Kidney (tissue), 14 donors: Measurements from ENCODE around the gene AKAP6. TPM values are rescaled to one million over a fixed set of nuclear protein-coding genes. Genes with fewer than 3 reads are reported as not detected.

Source experiments
- DNase-seq, 5 donors: peaks; one replicate each; pipeline ENCODE4 v3.0.0-alpha.2; 2013 to 2020
- FAIRE-seq: peaks from 2 replicates; lab custom pipeline; 2012; peaks lifted over from hg19 to GRCh38; lab: Jason Lieb, UNC
- H3K27ac ChIP-seq, 2 donors: one replicate each; pipeline ENCODE4 v1.7.0; 2013; ENCODE audit warnings: low read depth in 2 of 2, low read length in 2 of 2, inconsistent platforms in 1 of 2
- H3K27me3 ChIP-seq: one replicate; pipeline ENCODE4 v1.7.1; 2013; ENCODE audit warnings: low read length, inconsistent platforms; ENCODE audit not compliant: control insufficient read depth, insufficient read depth
- H3K36me3 ChIP-seq, 3 donors: one replicate each; pipeline versions ENCODE4 v1.7.0 to v1.7.1; 2013; ENCODE audit warnings: low read length in 3 of 3, control low read depth in 1 of 3, inconsistent platforms in 1 of 3; ENCODE audit not compliant: insufficient read depth in 3 of 3, control insufficient read depth in 2 of 3
- H3K4me1 ChIP-seq, 3 donors: one replicate each; pipeline versions ENCODE4 v1.7.0 to v1.7.1; 2013; ENCODE audit warnings: low read length in 3 of 3, inconsistent platforms in 1 of 3, low read depth in 1 of 3; ENCODE audit not compliant: control insufficient read depth in 2 of 3, insufficient read depth in 2 of 3
- H3K4me3 ChIP-seq, 3 donors: one replicate each; pipeline versions ENCODE4 v1.7.0 to v1.8.1; 2013; ENCODE audit warnings: low read length in 3 of 3, control low read depth in 1 of 3, inconsistent platforms in 1 of 3
- H3K9ac ChIP-seq, 3 donors: one replicate each; pipeline versions ENCODE4 v1.7.0 to v1.7.1; 2013; ENCODE audit warnings: low read length in 3 of 3, control low read depth in 1 of 3, inconsistent platforms in 1 of 3
- H3K9me3 ChIP-seq, 3 donors: one replicate each; pipeline versions ENCODE4 v1.7.0 to v1.7.1; 2013; ENCODE audit warnings: low read length in 3 of 3, control low read depth in 1 of 3, inconsistent platforms in 1 of 3; ENCODE audit not compliant: control insufficient read depth in 2 of 3, insufficient read depth in 1 of 3
- intact Hi-C: fragments of 100-400 bp; cut with DNase I; formaldehyde crosslinking; loops from one replicate; pipeline ENCODE4 v1.11.1; 2022
- polyA plus RNA-seq: library from polyadenylated mRNA; stranded (reverse); fragments of 350-450 nt; fragmentation: Illumina TruSeq; extraction: RNeasy Lipid Tissue Mini Kit (QIAGEN cat#74804); gene quantifications from one replicate; pipeline ENCODE4 v1.2.3, GENCODE V29; 2014; ENCODE audit warnings: low read depth, low replicate concordance; ENCODE audit not compliant: insufficient read depth
- total RNA-seq: library from RNA; stranded (reverse); fragmentation: NEBNext Ultra II Directional; extraction: Animal tissue kit (Norgen Biotek cat#: 25700); gene quantifications from one replicate; pipeline ENCODE4 v1.2.1, GENCODE V29; 2021
- TF ChIP-seq, protein P1 (sequence below): IDR thresholded peaks from 3 replicates; pipeline ENCODE4 v1.5.1; 2012; ENCODE audit warnings: mild to moderate bottlenecking, moderate library complexity, borderline replicate concordance; ENCODE audit not compliant: insufficient read depth; ENCODE audit errors: extremely low read depth
- donor health status: control.
- donor health status: control.
- donor health status: control.
- donor health status: control.
- donor health status: control.
- donor health status: DM: yes; HTN: yes; CAD: no.
- donor health status: Normal renal cell carcinoma (clear cell type).

Gene AKAP6
- total and polyA plus RNA-seq, 2 donors from 2014 or later: 0.92 to 10.5 TPM

DNA sequence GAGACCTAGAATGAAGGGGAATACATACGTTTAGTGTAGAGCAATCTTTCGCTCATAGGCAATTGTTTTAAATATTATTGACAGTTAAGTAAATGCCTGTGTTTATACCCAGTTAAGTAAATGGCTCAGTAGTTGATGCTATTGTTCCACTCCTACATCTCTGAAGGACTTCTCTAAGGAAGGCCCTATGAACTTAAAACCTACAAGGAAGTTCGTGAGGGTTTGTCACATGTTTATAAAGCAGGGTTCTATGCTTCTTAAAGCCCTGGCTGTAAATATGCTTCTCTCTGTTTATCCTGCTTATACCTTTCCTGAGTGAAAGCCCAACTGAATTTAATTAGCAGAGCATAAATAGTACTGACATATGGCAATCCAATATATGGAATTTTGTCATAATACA, 327.5 kb downstream of the AKAP6 start:
- Histone ChIP-seq H3K9ac (no peak overlapping the region), H3K9me3 (no peaks in the 10 kb centered on the region), H3K27me3 (no peaks in the 10 kb centered on the region), H3K36me3 (no peaks in the 10 kb centered on the region), H3K4me3 (no peak overlapping the region), H3K27ac (no peak overlapping the region), H3K4me1 (no peaks in the 10 kb centered on the region)
- intact Hi-C loops: no loop called here
- no peak for FAIRE-seq
- DNase-seq: no peak
- TF ChIP-seq, protein P1, sequence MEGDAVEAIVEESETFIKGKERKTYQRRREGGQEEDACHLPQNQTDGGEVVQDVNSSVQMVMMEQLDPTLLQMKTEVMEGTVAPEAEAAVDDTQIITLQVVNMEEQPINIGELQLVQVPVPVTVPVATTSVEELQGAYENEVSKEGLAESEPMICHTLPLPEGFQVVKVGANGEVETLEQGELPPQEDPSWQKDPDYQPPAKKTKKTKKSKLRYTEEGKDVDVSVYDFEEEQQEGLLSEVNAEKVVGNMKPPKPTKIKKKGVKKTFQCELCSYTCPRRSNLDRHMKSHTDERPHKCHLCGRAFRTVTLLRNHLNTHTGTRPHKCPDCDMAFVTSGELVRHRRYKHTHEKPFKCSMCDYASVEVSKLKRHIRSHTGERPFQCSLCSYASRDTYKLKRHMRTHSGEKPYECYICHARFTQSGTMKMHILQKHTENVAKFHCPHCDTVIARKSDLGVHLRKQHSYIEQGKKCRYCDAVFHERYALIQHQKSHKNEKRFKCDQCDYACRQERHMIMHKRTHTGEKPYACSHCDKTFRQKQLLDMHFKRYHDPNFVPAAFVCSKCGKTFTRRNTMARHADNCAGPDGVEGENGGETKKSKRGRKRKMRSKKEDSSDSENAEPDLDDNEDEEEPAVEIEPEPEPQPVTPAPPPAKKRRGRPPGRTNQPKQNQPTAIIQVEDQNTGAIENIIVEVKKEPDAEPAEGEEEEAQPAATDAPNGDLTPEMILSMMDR: no peak

DNA sequence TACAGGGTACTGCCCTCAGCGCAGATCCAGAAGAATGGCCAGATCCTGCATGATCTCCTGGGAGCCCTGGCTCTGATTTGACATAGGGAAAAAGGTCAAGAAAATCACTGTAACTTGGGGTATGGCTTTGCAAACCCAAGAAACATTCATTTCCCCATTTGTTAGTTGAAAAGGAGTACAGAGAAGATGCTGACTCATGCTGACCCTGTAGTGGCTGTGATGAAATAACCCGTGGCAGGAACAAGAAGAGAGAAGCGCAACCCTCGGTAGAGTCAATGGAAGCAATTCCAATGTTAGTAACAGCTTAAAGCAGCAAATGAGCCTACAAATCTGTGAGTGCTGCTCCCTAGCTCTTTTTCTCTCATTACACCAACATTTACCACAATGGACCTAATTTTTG, 328.0 kb downstream of the AKAP6 start:
- H3K9ac ChIP-seq: no peak overlapping the region
- no peak for FAIRE-seq
- no peaks in the 10 kb centered on the region for H3K4me1 ChIP-seq
- DNase-seq: peak in 1 of 5 donors; percentile 19
- TF ChIP-seq, protein P1: no peak
- H3K9me3 ChIP-seq: no peaks in the 10 kb centered on the region
- no peak overlapping the region for H3K27ac ChIP-seq
- H3K27me3 ChIP-seq: no peaks in the 10 kb centered on the region
- no peaks in the 10 kb centered on the region for H3K36me3 ChIP-seq
- H3K4me3 ChIP-seq: no peak overlapping the region
- intact Hi-C loops: no loop called here

DNA sequence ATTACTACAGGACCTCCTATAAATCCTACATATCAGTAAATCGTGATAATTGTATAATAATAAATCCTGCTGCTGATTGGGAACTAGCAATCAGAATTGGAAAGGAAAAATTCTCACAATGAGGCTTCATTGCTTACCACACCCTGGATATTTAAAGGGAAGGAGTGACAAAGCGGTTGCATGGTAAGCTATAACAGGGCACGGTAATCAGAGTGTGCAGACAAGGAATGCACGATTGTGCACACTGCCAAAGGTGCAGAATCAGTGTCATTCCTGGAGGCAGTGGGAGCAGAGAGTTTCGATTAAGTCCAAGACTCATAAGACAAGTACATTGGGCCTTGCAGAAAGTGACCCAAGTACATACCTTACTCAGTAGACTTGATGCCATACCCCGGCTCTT, 332.1 kb downstream of the AKAP6 start:
- intact Hi-C loops: no loop called here
- H3K27ac ChIP-seq: no peak overlapping the region
- FAIRE-seq (no peak), DNase-seq (no peak)
- H3K36me3 ChIP-seq: no peaks in the 10 kb centered on the region
- H3K4me1 ChIP-seq: no peaks in the 10 kb centered on the region
- no peak overlapping the region for H3K9ac ChIP-seq
- H3K9me3 ChIP-seq: no peaks in the 10 kb centered on the region
- H3K27me3 ChIP-seq: no peaks in the 10 kb centered on the region
- TF ChIP-seq, protein P1: no peak
- no peak overlapping the region for H3K4me3 ChIP-seq

DNA sequence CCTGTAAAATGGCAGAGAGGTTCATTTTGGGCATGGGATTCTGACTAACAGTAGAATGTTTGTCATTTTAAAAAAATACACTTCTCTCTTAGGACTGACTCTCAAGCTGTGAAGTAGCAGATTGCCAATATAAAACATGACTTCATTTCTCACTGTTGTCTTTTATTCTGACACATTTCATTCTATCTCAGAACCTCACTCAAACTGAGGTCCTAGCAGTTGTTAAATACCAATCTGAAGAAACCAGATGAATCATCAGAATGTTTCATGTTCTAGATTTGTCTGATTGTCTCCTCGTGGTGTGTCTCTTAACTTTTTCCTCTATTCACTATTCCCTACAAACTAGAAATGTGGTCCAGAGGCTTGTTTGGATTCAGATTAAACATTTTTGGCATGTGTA, 333.1 kb downstream of the AKAP6 start:
- Histone ChIP-seq H3K36me3 (no peaks in the 10 kb centered on the region), H3K9ac (no peak overlapping the region), H3K27ac (no peak overlapping the region), H3K27me3 (no peaks in the 10 kb centered on the region), H3K9me3 (no peaks in the 10 kb centered on the region), H3K4me1 (no peaks in the 10 kb centered on the region), H3K4me3 (no peak overlapping the region)
- TF ChIP-seq, protein P1: no peak
- intact Hi-C loops: no loop called here
- DNase-seq (no peak), FAIRE-seq (no peak)
